IMR-90 (cell line): ENCODE data around the gene PID1. TPM values are rescaled to one million over a fixed set of nuclear protein-coding genes. Genes with fewer than 3 reads are reported as not detected.
A peak's percentile ranks its signal among the peaks of the same experiment; 100 is the strongest.

ENCODE experiments used
- ATAC-seq: fragments of 200-7000 bp; cut with Tn5 transposase; 2 replicates; pipeline ENCODE4 v1.9.1; 2020; ENCODE audit warnings: low read depth, mild to moderate bottlenecking, moderate library complexity
- BruUV-seq: library from RNA; stranded (reverse); fragments of 400-500 nt; replicated peaks from 2 replicates; lab custom pipeline; 2021; lab: Mats Ljungman, UMichigan
- CTCF ChIA-PET: fragments of 300-600 bp; formaldehyde crosslinking; extraction: SDS; loops from one replicate; lab custom pipeline; 2021; ENCODE audit warnings: antibody characterized with exemption; lab: Yijun Ruan, JAX
- POLR2A ChIA-PET: fragments of 300-600 bp; sonication (Branson Sonifier 250); formaldehyde crosslinking; loops from one replicate; lab custom pipeline; 2022; ENCODE audit warnings: antibody characterized with exemption; ENCODE audit not compliant: unreplicated experiment; lab: Charles Lee
- DNase-seq: peaks from one replicate; pipeline ENCODE4 v3.0.0; 2013
- H2AFZ ChIP-seq: replicated peaks from 2 replicates; pipeline ENCODE3; 2013; ENCODE audit warnings: low read length, mild to moderate bottlenecking; ENCODE audit not compliant: poor library complexity
- H2AK5ac ChIP-seq: 2 replicates; pipeline ENCODE4 v1.6.1; 2013; ENCODE audit warnings: low read depth, low read length, inconsistent platforms
- H2AK9ac ChIP-seq: replicated peaks from 2 replicates; pipeline ENCODE3; 2013; ENCODE audit warnings: mild to moderate bottlenecking, low read depth, low read length, moderate library complexity; ENCODE audit not compliant: poor library complexity
- H2BK120ac ChIP-seq: 2 replicates; pipeline ENCODE4 v1.6.1; 2013; ENCODE audit warnings: low read depth, low read length, inconsistent platforms
- H2BK15ac ChIP-seq: 3 replicates; pipeline ENCODE4 v1.6.1; 2013; ENCODE audit warnings: low read depth, low read length, inconsistent platforms
- H2BK20ac ChIP-seq: 2 replicates; pipeline ENCODE4 v1.6.1; 2013; ENCODE audit warnings: low read depth, mild to moderate bottlenecking, inconsistent platforms, low read length, moderate library complexity
- H2BK5ac ChIP-seq: 2 replicates; pipeline ENCODE4 v1.6.1; 2013; ENCODE audit warnings: mild to moderate bottlenecking, low read depth, low read length, inconsistent platforms; ENCODE audit not compliant: poor library complexity, severe bottlenecking
- H3K14ac ChIP-seq: replicated peaks from 2 replicates; pipeline ENCODE4 v1.6.1; 2013; ENCODE audit warnings: low read depth, low read length, inconsistent platforms
- H3K18ac ChIP-seq: 2 replicates; pipeline ENCODE4 v1.6.1; 2013; ENCODE audit warnings: low read depth, low read length, control low read depth
- H3K23ac ChIP-seq: 2 replicates; pipeline ENCODE4 v1.6.1; 2013; ENCODE audit warnings: low read depth, low read length, inconsistent platforms
- H3K27ac ChIP-seq: 2 replicates; pipeline ENCODE4 v1.5.1; 2013; ENCODE audit warnings: mild to moderate bottlenecking, control low read depth, low read length; ENCODE audit not compliant: insufficient read depth
- H3K27me3 ChIP-seq: 2 replicates; pipeline ENCODE4 v1.6.1; 2013; ENCODE audit warnings: low read length; ENCODE audit not compliant: control insufficient read depth, insufficient read depth
- H3K36me3 ChIP-seq: 2 replicates; pipeline ENCODE4 v1.6.1; 2013; ENCODE audit warnings: low read length, mixed read lengths; ENCODE audit not compliant: control insufficient read depth, insufficient read depth
- H3K4ac ChIP-seq: 2 replicates; pipeline ENCODE4 v1.6.1; 2013; ENCODE audit warnings: low read depth, low read length, inconsistent platforms
- H3K4me1 ChIP-seq: 2 replicates; pipeline ENCODE4 v1.6.1; 2013; ENCODE audit warnings: low read length, mixed read lengths; ENCODE audit not compliant: control insufficient read depth, insufficient read depth
- H3K4me2 ChIP-seq: 2 replicates; pipeline ENCODE4 v1.6.1; 2013; ENCODE audit warnings: low read depth, mild to moderate bottlenecking, control low read depth, low read length, moderate library complexity
- H3K4me3 ChIP-seq: 2 replicates; pipeline ENCODE4 v1.5.1; 2013; ENCODE audit warnings: low read depth, mild to moderate bottlenecking, control low read depth, low read length, moderate library complexity; ENCODE audit not compliant: insufficient read depth
- H3K56ac ChIP-seq: 2 replicates; pipeline ENCODE4 v1.6.1; 2013; ENCODE audit warnings: low read length, inconsistent platforms; ENCODE audit not compliant: insufficient read depth; ENCODE audit errors: extremely low read depth
- H3K79me1 ChIP-seq, 2 experiments: 2 replicates each; pipeline ENCODE4 v1.6.1; 2013; ENCODE audit warnings: low read length in 2 of 2, inconsistent platforms in 1 of 2, low read depth in 1 of 2
- H3K9ac ChIP-seq: 2 replicates; pipeline ENCODE4 v1.6.1; 2013; ENCODE audit warnings: low read depth, low read length, control low read depth
- H3K9me1 ChIP-seq: 2 replicates; pipeline ENCODE4 v1.6.1; 2013; ENCODE audit warnings: low read length, inconsistent platforms; ENCODE audit not compliant: insufficient read depth
- H3K9me3 ChIP-seq: 2 replicates; pipeline ENCODE4 v1.6.1; 2013; ENCODE audit warnings: low read length; ENCODE audit not compliant: control insufficient read depth, insufficient read depth
- H4K20me1 ChIP-seq: 2 replicates; pipeline ENCODE4 v1.6.1; 2013; ENCODE audit warnings: low read length, inconsistent platforms; ENCODE audit not compliant: insufficient read depth
- H4K5ac ChIP-seq: 2 replicates; pipeline ENCODE4 v1.6.1; 2013; ENCODE audit warnings: mild to moderate bottlenecking, low read depth, low read length, control low read depth
- H4K8ac ChIP-seq, 2 experiments: 2 replicates each; pipeline ENCODE4 v1.6.1; 2013; ENCODE audit warnings: low read depth in 2 of 2, low read length in 2 of 2, control low read depth in 1 of 2, inconsistent platforms in 1 of 2
- H4K91ac ChIP-seq: 2 replicates; pipeline ENCODE4 v1.6.1; 2013; ENCODE audit warnings: low read depth, low read length, inconsistent platforms; ENCODE audit not compliant: insufficient read depth
- MAFK ChIP-seq: IDR thresholded peaks from 2 replicates; pipeline ENCODE4 v1.6.1; 2012; ENCODE audit warnings: low read depth, low read length, improper control_type of control experiment
- WGBS, 2 experiments: methylation state at CpG; one replicate each; pipeline versions ENCODE4 v1.1.5 to v1.1.7; 2013; ENCODE audit warnings: missing lambda C conversion rate in 2 of 2; ENCODE audit not compliant: insufficient read length in 1 of 2; ENCODE audit errors: extremely low coverage in 2 of 2; 5-methylcytosine and 5-hydroxymethylcytosine counted together
- dilution Hi-C: fragments of 300-500 bp; cut with HindIII; formaldehyde crosslinking; loops from one replicate; pipeline ENCODE4 v1.14.3; 2018; ENCODE audit warnings: low sequenced_read_pairs; ENCODE audit not compliant: unreplicated experiment
- in situ Hi-C: fragments of 300-500 bp; cut with MboI; formaldehyde crosslinking; loops from 3 replicates; pipeline ENCODE4 v1.14.3; 2019; ENCODE audit warnings: low sequenced_read_pairs, inconsistent platforms, mixed read lengths
- intact Hi-C: fragments of 100-400 bp; cut with micrococcal nuclease; formaldehyde crosslinking; loops from 2 replicates; pipeline ENCODE4 v1.10.0; 2022
- polyA plus RNA-seq, 3 experiments: library from polyadenylated mRNA; depleted of rRNA; stranded (reverse); fragments of >200 nt; gene quantifications; 2 replicates each; pipeline ENCODE4 v1.2.3, GENCODE V29; 2012; ENCODE audit warnings: low replicate concordance in 1 of 3
- total RNA-seq: library from RNA; depleted of rRNA; stranded (reverse); fragments of >200 nt; gene quantifications from 2 replicates; pipeline ENCODE4 v1.2.3, GENCODE V29; 2012
- TF ChIP-seq, protein P1 (sequence below): conservative IDR thresholded peaks from 2 replicates; pipeline ENCODE4 v1.5.1; 2012; ENCODE audit warnings: mild to moderate bottlenecking, low read depth, low read length, improper control_type of control experiment

PID1 gene
- total and polyA plus RNA-seq, 2 of the 4 experiments (the other 2 are of a cell fraction): 0.90 to 1.9 TPM

DNA sequence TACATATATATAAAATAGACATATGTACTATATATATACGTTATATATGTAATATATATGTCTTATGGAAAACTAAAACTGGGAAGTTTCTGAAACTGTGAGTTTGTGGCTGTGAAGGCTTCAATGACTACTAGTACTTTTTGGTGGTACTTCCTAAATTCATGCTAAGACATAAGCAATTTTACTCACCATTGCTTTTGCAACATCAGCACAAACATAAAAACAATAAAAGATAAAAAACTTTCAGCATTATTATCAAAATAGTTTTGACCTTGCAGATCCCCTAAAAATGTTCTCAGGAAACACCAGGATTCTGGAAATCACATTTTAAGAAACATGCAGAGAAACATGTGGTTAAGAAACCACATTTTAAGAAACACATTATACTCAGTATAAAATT lies 269.9 kb downstream of the PID1 start:
- Histone ChIP-seq H3K4me2 (no peak overlapping the region), H3K36me3 (no peaks in the 10 kb centered on the region), H4K5ac (no peak overlapping the region), H3K27me3 (no peaks in the 10 kb centered on the region), H2BK5ac (no peak overlapping the region), H3K27ac (no peak overlapping the region), H3K4ac (no peak overlapping the region), H3K4me3 (no peak overlapping the region), H2AK9ac (no peak overlapping the region), H3K4me1 (no peaks in the 10 kb centered on the region), H3K14ac (no peak overlapping the region), H3K23ac (no peak overlapping the region), H3K9me1 (no peaks in the 10 kb centered on the region), H2BK15ac (no peak overlapping the region), H2BK20ac (no peak overlapping the region), H2AK5ac (no peak overlapping the region), H4K20me1 (no peaks in the 10 kb centered on the region), H3K79me1 (no peaks in the 10 kb centered on the region), H3K9ac (no peak overlapping the region), H3K56ac (no peak overlapping the region), H2AFZ (no peak overlapping the region), H2BK120ac (no peak overlapping the region), H3K18ac (no peak overlapping the region), H4K91ac (no peak overlapping the region), H3K9me3 (peaks cover 11% of the 10 kb centered on the region), H4K8ac (no peak overlapping the region)
- ChIA-PET CTCF (no interaction called here), POLR2A (no interaction called here)
- no peak for ATAC-seq
- DNase-seq: no peak
- in situ Hi-C loops (no loop called here), intact Hi-C loops (no loop called here), dilution Hi-C loops (no loop called here)
- WGBS, 2 experiments: no CpG with 5 or more reads among the region's 1 CpG
- TF ChIP-seq, protein P1, sequence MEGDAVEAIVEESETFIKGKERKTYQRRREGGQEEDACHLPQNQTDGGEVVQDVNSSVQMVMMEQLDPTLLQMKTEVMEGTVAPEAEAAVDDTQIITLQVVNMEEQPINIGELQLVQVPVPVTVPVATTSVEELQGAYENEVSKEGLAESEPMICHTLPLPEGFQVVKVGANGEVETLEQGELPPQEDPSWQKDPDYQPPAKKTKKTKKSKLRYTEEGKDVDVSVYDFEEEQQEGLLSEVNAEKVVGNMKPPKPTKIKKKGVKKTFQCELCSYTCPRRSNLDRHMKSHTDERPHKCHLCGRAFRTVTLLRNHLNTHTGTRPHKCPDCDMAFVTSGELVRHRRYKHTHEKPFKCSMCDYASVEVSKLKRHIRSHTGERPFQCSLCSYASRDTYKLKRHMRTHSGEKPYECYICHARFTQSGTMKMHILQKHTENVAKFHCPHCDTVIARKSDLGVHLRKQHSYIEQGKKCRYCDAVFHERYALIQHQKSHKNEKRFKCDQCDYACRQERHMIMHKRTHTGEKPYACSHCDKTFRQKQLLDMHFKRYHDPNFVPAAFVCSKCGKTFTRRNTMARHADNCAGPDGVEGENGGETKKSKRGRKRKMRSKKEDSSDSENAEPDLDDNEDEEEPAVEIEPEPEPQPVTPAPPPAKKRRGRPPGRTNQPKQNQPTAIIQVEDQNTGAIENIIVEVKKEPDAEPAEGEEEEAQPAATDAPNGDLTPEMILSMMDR: no peak
- peak; percentile 75 for TF ChIP-seq MAFK
- BruUV-seq: no TSS peak
